ENCODE measurements around the gene GPATCH1. TPM values are rescaled to one million over a fixed set of nuclear protein-coding genes. Genes with fewer than 3 reads are reported as not detected.

GPATCH1 gene
- total and polyA plus RNA-seq, 12 donors, result 4.6 to 11.6 (median 6.8) TPM

DNA sequence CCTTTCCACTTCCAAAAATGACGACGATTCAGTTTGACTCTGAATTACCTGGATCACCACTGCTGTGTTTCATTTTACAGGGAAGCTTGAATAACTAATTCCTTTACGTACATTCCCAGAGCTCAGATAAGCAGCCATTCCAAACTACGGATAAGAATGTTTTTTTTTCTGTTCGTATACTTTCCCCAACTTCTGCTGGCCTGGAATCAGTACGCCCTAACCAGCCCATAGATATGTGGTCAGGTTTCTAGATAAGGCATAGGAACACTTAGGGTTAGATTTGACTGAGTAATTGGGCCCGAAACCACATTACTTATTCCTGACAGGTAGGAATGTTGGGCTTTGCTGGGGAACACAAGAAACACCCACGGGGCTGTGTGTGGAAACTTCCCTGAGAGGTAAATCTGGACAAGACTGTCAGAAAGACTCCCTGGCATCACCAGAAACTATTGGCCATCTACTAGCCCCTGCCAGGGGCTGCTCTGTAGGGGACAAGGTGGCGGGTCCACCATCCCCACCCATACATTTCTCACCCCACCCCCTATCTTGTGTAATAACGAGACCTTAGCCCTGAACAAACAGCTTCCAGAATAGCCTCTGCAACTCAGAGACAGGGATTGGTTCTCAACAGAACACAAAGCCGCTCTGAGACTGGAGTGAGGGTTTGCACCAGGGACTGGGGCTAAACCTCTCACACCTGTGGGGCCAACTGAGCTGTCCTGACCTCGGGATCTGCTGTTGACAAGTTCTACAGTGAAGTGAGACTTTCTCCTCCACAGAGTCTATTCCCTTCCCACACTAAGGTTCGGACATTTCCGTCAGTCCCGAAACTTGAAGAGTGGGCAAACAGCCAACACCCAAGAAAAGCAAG is 31.9 kb upstream of the GPATCH1 start:
- H3K4me3 ChIP-seq, result no peak overlapping the region
- H3K27me3 ChIP-seq, result no peaks in the 10 kb centered on the region
- no peak overlapping the region for H3K27ac ChIP-seq
- no peaks in the 10 kb centered on the region for H3K36me3 ChIP-seq (replicated peaks in 1 of 2)
- H3K4me1 ChIP-seq (replicated peaks in 1 of 2), result no peaks in the 10 kb centered on the region
- 73 to 83% (median 79%) methylated on average over 13 to 15 of the region's 15 CpGs for WGBS, 4 donors
- no peaks in the 10 kb centered on the region for H3K9me3 ChIP-seq (replicated peaks in 1 of 3)
- no peak for TF ChIP-seq POLR2A (IDR thresholded peaks at IDR 0.05)
- no peak for TF ChIP-seq CTCF (IDR thresholded peaks at IDR 0.05)
- intact Hi-C loops (cut with DNase I), result no loop called here
- DNase-seq, result no peak

DNA sequence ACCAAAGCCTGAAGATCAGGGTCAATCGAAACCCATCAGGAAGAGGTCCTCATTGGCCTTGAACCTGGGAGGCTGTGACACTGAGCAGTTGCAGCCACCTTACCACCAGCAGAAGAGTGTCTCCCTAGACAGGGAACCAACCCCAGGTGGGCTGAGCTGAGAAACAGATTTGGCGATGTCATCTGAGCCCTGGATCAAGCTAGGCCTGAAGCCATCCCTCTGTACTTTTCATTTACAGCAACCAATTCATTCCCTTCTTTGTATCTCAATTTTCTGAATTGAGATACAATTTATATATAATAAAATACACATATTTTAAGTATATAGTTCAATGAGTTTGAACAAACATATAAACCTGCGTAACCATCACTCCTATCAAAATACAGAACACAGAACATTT is 30.9 kb upstream of the GPATCH1 start:
- 98 to 100% (median 100%) methylated on average over 3 of the region's 3 CpGs for WGBS, 4 donors
- no peak overlapping the region for H3K4me3 ChIP-seq
- no peak for DNase-seq
- TF ChIP-seq CTCF (IDR thresholded peaks at IDR 0.05) (no peak), POLR2A (IDR thresholded peaks at IDR 0.05) (no peak)
- H3K4me1 ChIP-seq (replicated peaks in 1 of 2), result no peaks in the 10 kb centered on the region
- no peaks in the 10 kb centered on the region for H3K9me3 ChIP-seq (replicated peaks in 1 of 3)
- no peaks in the 10 kb centered on the region for H3K36me3 ChIP-seq (replicated peaks in 1 of 2)
- H3K27ac ChIP-seq, result no peak overlapping the region
- H3K27me3 ChIP-seq, result no peaks in the 10 kb centered on the region
- intact Hi-C loops (cut with DNase I), result no loop called here

GRCh38 chr19:33052352-33052972 is 28.5 kb upstream of the GPATCH1 start:
- 69 to 76% (median 73%) methylated on average over 8 of the region's 8 CpGs for WGBS, 4 donors
- Histone ChIP-seq H3K9me3 (replicated peaks in 1 of 3) (no peaks in the 10 kb centered on the region), H3K4me1 (replicated peaks in 1 of 2) (no peaks in the 10 kb centered on the region), H3K27ac (no peak overlapping the region), H3K36me3 (replicated peaks in 1 of 2) (no peaks in the 10 kb centered on the region), H3K4me3 (no peak overlapping the region), H3K27me3 (no peaks in the 10 kb centered on the region)
- TF ChIP-seq POLR2A (IDR thresholded peaks at IDR 0.05), result no peak
- TF ChIP-seq CTCF (IDR thresholded peaks at IDR 0.05), result no peak
- intact Hi-C loops (cut with DNase I), result no loop called here
- no peak for DNase-seq

GRCh38 chr19:33054623-33055022 is 26.4 kb upstream of the GPATCH1 start:
- Histone ChIP-seq H3K27me3 (no peaks in the 10 kb centered on the region), H3K36me3 (replicated peaks in 1 of 2) (no peaks in the 10 kb centered on the region), H3K4me1 (replicated peaks in 1 of 2) (no peaks in the 10 kb centered on the region), H3K4me3 (no peak overlapping the region), H3K9me3 (replicated peaks in 1 of 3) (no peaks in the 10 kb centered on the region), H3K27ac (no peak overlapping the region)
- peak in 1 of 7 donors; percentile 59 for DNase-seq
- intact Hi-C loops (cut with DNase I), result no loop called here
- WGBS, 4 donors, result 75 to 87% (median 80%) methylated on average over 6 to 8 of the region's 8 CpGs
- TF ChIP-seq CTCF (IDR thresholded peaks at IDR 0.05), result no peak
- no peak for TF ChIP-seq POLR2A (IDR thresholded peaks at IDR 0.05)
